GM12878 (cell line): ENCODE results near the gene MBOAT2. TPM values are rescaled to one million over a fixed set of nuclear protein-coding genes. Genes with fewer than 3 reads are reported as not detected.

Experiments used
- E2F8 ChIP-seq: fragments of 450-650 bp; IDR thresholded peaks from 2 replicates; pipeline ENCODE4 v1.6.1; 2018; ENCODE audit warnings: mild to moderate bottlenecking, low read depth, moderate library complexity; ENCODE audit not compliant: partially characterized antibody
- HSF1 ChIP-seq: fragments of 150-350 bp; IDR thresholded peaks from 2 replicates; pipeline ENCODE4 v1.6.1; 2014; ENCODE audit warnings: mild to moderate bottlenecking, low read depth, low read length
- IRF4 ChIP-seq: IDR thresholded peaks from 2 replicates; pipeline ENCODE4 v1.6.1; 2011; ENCODE audit warnings: low read depth, low read length
- JUNB ChIP-seq: IDR thresholded peaks from 2 replicates; pipeline ENCODE4 v1.6.1; 2016; ENCODE audit warnings: antibody characterized with exemption, mild to moderate bottlenecking
- MTA3 ChIP-seq: IDR thresholded peaks from 2 replicates; pipeline ENCODE4 v1.6.1; 2012; ENCODE audit warnings: low read length, inconsistent platforms, borderline replicate concordance
- MYB ChIP-seq: fragments of 150-350 bp; IDR thresholded peaks from 2 replicates; pipeline ENCODE4 v1.6.1; 2014; ENCODE audit warnings: mild to moderate bottlenecking, low read depth, low read length, borderline replicate concordance
- NBN ChIP-seq: fragments of 450-650 bp; IDR thresholded peaks from 2 replicates; pipeline ENCODE4 v1.6.1; 2016
- NR2C2 ChIP-seq: IDR thresholded peaks from 2 replicates; pipeline ENCODE4 v1.6.1; 2011; ENCODE audit warnings: borderline replicate concordance, low read depth; ENCODE audit not compliant: control insufficient read depth, insufficient read length
- PKNOX1 ChIP-seq: fragments of 450-650 bp; IDR thresholded peaks from 2 replicates; pipeline ENCODE4 v1.6.1; 2016; ENCODE audit warnings: mild to moderate bottlenecking
- PML ChIP-seq: IDR thresholded peaks from 2 replicates; pipeline ENCODE4 v1.6.1; 2012; ENCODE audit warnings: low read length, inconsistent platforms
- PRDM15 ChIP-seq: fragments of 450-650 bp; formaldehyde crosslinking; IDR thresholded peaks from 2 replicates; pipeline ENCODE4 v1.4.0; 2020; ENCODE audit warnings: mild to moderate bottlenecking, moderate library complexity
- RELB ChIP-seq: fragments of 450-650 bp; IDR thresholded peaks from 2 replicates; pipeline ENCODE4 v1.6.1; 2017; ENCODE audit warnings: low read depth, mild to moderate bottlenecking, moderate library complexity
- TAF1 ChIP-seq: IDR thresholded peaks from 2 replicates; pipeline ENCODE4 v1.6.1; 2011; ENCODE audit warnings: mild to moderate bottlenecking, low read depth, low read length, borderline replicate concordance
- ZNF687 ChIP-seq: fragments of 450-650 bp; IDR thresholded peaks from 2 replicates; pipeline ENCODE4 v1.6.1; 2017; ENCODE audit warnings: mild to moderate bottlenecking, moderate library complexity
- ZSCAN29 ChIP-seq: fragments of 450-650 bp; IDR thresholded peaks from 2 replicates; pipeline ENCODE4 v1.6.1; 2017; ENCODE audit warnings: mild to moderate bottlenecking, moderate library complexity
- polyA plus RNA-seq, 11 experiments: library from polyadenylated mRNA; depleted of rRNA in 4 of 11; unstranded in 6 of 11; stranded (reverse) in 5 of 11; fragments of >200 nt; fragmentation: Nextera tagmentation in 4 of 11; fragmentation: Illumina TruSeq in 1 of 11; extraction: Ambion mirVana in 4 of 11; extraction: Trizol in 1 of 11; gene quantifications; 1 replicate in 1 of 11; 2 replicates in 10 of 11; pipeline versions ENCODE4 v1.2.1 to v1.2.3, GENCODE V29; 2011 to 2016; ENCODE audit warnings: inconsistent platforms in 2 of 11, missing spikeins in 2 of 11, low read depth in 1 of 11
- total RNA-seq, 4 experiments: library from RNA; depleted of rRNA in 3 of 4; stranded (reverse); fragments of >200 nt in 3 of 4; fragmentation: Illumina TruSeq in 1 of 4; extraction: Trizol in 1 of 4; gene quantifications; 2 replicates each; pipeline versions ENCODE4 v1.2.1 to v1.2.3, GENCODE V29; 2013 to 2021

Gene MBOAT2
- total and polyA plus RNA-seq, 10 of the 15 experiments (the other 5 are each of a cell fraction or from before 2014, with no cell fraction given) = 0.08 to 40.6 (median 1.8) TPM

GRCh38 chr2:8984157-8984556, 19.3 kb downstream of the MBOAT2 start (continued):
- TF ChIP-seq PKNOX1 = no peak
- TF ChIP-seq IRF4 = peak; percentile 33; the same call in 1 of the 2 replicates
- TF ChIP-seq RELB = peak; percentile 22; the same call in 1 of the 2 replicates
- no peak for TF ChIP-seq NR2C2
- no peak for TF ChIP-seq PML
- TF ChIP-seq MTA3 = no peak
- TF ChIP-seq TAF1 = no peak
- TF ChIP-seq ZSCAN29 = no peak
- no peak for TF ChIP-seq MYB
- no peak for TF ChIP-seq ZNF687
- TF ChIP-seq E2F8 = no peak
- TF ChIP-seq PRDM15 (CRISPR knock-in tag) = no peak
- peak; percentile 38; the same call in 1 of the 2 replicates for TF ChIP-seq NBN
- TF ChIP-seq HSF1 = no peak
- TF ChIP-seq JUNB = no peak
